ENCODE results near the gene SUDS3. TPM values are rescaled to one million over a fixed set of nuclear protein-coding genes. Genes with fewer than 3 reads are reported as not detected.

Gene SUDS3
- polyA plus RNA-seq, 1 of the 3 experiments (the other 2 are of a cell fraction): 15.0 TPM

DNA sequence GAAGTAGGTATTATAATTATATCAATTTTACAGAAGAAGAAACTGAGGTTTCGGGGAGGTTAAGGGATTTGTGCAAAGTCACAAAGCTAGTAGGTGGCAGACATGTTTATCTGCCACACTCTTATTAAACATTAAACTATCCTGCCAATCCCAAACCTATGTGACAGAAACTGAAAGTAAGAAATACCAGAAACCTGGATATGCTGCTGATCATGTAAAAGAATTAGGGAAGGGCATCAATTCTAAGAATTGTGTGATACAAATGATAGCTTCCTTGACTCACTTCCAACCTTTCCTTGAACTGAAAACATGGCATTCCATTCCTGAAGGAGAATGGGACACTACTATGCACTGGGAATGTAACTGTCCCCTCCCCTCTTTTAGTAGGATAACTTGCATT lies 20.5 kb upstream of the SUDS3 start (continued):
- no peak for TF ChIP-seq REST (IDR thresholded peaks at IDR 0.05; ENCODE audit: low read depth, low read length)
- TF ChIP-seq YY1 (IDR thresholded peaks at IDR 0.05; ENCODE audit: low read depth): no peak
- TF ChIP-seq NFIC (IDR thresholded peaks at IDR 0.05; ENCODE audit: borderline replicate concordance): no peak
- TF ChIP-seq, protein P1, sequence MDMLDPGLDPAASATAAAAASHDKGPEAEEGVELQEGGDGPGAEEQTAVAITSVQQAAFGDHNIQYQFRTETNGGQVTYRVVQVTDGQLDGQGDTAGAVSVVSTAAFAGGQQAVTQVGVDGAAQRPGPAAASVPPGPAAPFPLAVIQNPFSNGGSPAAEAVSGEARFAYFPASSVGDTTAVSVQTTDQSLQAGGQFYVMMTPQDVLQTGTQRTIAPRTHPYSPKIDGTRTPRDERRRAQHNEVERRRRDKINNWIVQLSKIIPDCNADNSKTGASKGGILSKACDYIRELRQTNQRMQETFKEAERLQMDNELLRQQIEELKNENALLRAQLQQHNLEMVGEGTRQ (IDR thresholded peaks at IDR 0.05; ENCODE audit: borderline replicate concordance, low read depth, low read length): no peak
- no peak for TF ChIP-seq ELF1 (IDR thresholded peaks at IDR 0.05)
- TF ChIP-seq SMC3 (IDR thresholded peaks at IDR 0.05; ENCODE audit: low read depth, low read length): no peak
- no peak for TF ChIP-seq RCOR1 (IDR thresholded peaks at IDR 0.05; ENCODE audit: low read length)

DNA sequence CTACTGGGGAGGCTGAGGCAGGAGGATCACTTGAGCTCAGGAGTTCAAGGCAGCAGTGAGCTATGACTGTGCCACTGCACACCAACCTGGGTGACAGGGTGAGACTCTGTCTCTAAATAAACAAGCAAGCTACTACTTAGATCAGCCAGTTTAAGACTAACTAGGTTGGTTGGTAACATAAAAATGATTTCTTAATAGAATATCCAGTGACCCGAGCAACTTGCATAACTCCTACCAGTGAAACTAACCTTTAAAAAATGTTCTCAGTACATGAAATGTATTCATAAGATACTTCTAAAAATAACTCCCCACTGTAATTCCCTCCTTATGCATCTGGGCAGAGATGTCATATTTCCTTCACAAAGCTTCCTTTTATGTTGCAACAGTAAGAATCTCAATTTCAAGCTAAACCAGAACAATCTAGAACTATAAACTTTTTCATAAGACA lies 19.5 kb upstream of the SUDS3 start:
- H4K20me1 ChIP-seq (ENCODE audit: insufficient read depth): no peaks in the 10 kb centered on the region
- H3K9me3 ChIP-seq: no peaks in the 10 kb centered on the region
- H3F3A ChIP-seq (replicated peaks; ENCODE audit: insufficient read depth): peaks cover 56% of the 10 kb centered on the region
- 0 out of 2 replicates have a peak overlapping the region, but pooled peaks have one; percentile 11 for H2AFZ ChIP-seq (ENCODE audit: low read depth)
- H3K79me2 ChIP-seq (ENCODE audit: insufficient read depth): peaks cover 74% of the 10 kb centered on the region
- H3K4me2 ChIP-seq: peak overlapping the region; percentile 74
- H3K36me3 ChIP-seq (replicated peaks in 1 of 2; ENCODE audit: control insufficient read depth in 1 of 2, insufficient read depth in 2 of 2, low read length in 1 of 2): no peaks in the 10 kb centered on the region
- no peaks in the 10 kb centered on the region for H3K9me2 ChIP-seq
- POLR2A ChIA-PET: no interaction called here
- peak overlapping the region; percentile 67; the same call in 1 of the 2 replicates for H3K9ac ChIP-seq
- H3K4me1 ChIP-seq (ENCODE audit: control insufficient read depth in 1 of 2, insufficient read depth in 2 of 2, low read depth in 1 of 2, low read length in 1 of 2): peaks cover 4 to 43% of the 10 kb centered on the region in 2 experiments; a peak in 3 of 4 replicates
- peak overlapping the region; percentile 77 to 96; a peak in 3 of 4 replicates for H3K27ac ChIP-seq (ENCODE audit: low read depth in 2 of 2, low read length in 1 of 2)
- H3K27me3 ChIP-seq (ENCODE audit: insufficient read depth): no peaks in the 10 kb centered on the region
- WGBS (ENCODE audit: low lambda C conversion rate): 4% methylated on average over 1 of the region's 1 CpG
- no peak overlapping the region for H3K4me3 ChIP-seq (ENCODE audit: low read depth in 2 of 2, low read length in 1 of 2)
- no peak for DNase-seq
- TF ChIP-seq MEF2A (IDR thresholded peaks at IDR 0.05; ENCODE audit: borderline replicate concordance, low read depth) (peak; percentile 91), NRF1 (IDR thresholded peaks at IDR 0.05; ENCODE audit: low read depth, low read length) (no peak), FOSL2 (IDR thresholded peaks at IDR 0.05; ENCODE audit: borderline replicate concordance, low read depth) (peak; percentile 33; the same call in 1 of the 2 replicates), EP300 (IDR thresholded peaks at IDR 0.05; ENCODE audit: borderline replicate concordance in 1 of 2, low read depth in 1 of 2, low read length in 1 of 2) (peak in 1 of 2 experiments; percentile 14; a peak in 3 of 4 replicates), POLR2AphosphoS5 (IDR thresholded peaks at IDR 0.05; ENCODE audit: low read depth, low read length) (no peak; the same call in 1 of the 2 replicates), GABPA (IDR thresholded peaks at IDR 0.05; ENCODE audit: low read depth) (no peak), SMC3 (IDR thresholded peaks at IDR 0.05; ENCODE audit: low read depth, low read length) (no peak), RAD21 (IDR thresholded peaks at IDR 0.05; ENCODE audit: low read length) (no peak), TCF12 (IDR thresholded peaks at IDR 0.05) (peak; percentile 55), RXRA (IDR thresholded peaks at IDR 0.05; ENCODE audit: borderline replicate concordance, low read depth) (peak; percentile 27; the same call in 1 of the 2 replicates), IRF3 (IDR thresholded peaks at IDR 0.05; ENCODE audit: low read depth, low read length) (no peak), ELF1 (IDR thresholded peaks at IDR 0.05) (no peak), JUND (IDR thresholded peaks at IDR 0.05) (0 out of 2 replicates have a peak, but pooled peaks have one; percentile 15), MXI1 (IDR thresholded peaks at IDR 0.05; ENCODE audit: low read depth, low read length) (no peak)
- CTCF ChIA-PET: interaction anchor here (0.8 to 3.3 kb wide), 3 partner anchors 10 to 936 kb away, joined by 3 to 36 read pairs (median 5); partner anchors contain the start of gene SUDS3
